Activated T-cell treated with anti-CD3 and anti-CD28 coated beads for 48 hours (primary cell): Measurements from ENCODE around the gene PRKCB.

ENCODE experiments used
- DNase-seq: peaks from one replicate; pipeline ENCODE4 v3.0.0-alpha.2; 2020; ENCODE audit warnings: low read depth

The PRKCB gene

DNA sequence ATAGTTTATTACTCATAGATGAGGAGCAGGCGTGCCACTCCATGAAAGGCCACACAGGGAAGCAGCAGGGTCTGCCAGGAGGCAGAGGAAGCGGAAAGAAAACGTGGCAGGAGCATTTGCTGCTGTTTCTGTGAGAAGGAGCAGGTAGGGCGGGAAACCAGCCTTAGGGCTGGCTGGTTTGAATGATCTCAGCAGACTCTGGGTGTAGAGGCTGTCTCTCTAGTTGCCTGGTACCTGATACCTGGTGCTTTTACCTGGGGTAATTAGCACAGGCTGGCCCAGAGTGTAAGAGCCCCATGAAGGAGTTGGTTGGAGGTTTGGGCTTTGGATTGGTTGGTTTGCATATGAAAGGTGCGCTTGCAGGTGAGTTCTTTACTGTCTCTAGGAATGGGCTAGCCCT, 215.3 kb downstream of the PRKCB start:
- DNase-seq: no peak

GRCh38 chr16:24052329-24053098, 216.7 kb downstream of the PRKCB start:
- DNase-seq: no peak

DNA sequence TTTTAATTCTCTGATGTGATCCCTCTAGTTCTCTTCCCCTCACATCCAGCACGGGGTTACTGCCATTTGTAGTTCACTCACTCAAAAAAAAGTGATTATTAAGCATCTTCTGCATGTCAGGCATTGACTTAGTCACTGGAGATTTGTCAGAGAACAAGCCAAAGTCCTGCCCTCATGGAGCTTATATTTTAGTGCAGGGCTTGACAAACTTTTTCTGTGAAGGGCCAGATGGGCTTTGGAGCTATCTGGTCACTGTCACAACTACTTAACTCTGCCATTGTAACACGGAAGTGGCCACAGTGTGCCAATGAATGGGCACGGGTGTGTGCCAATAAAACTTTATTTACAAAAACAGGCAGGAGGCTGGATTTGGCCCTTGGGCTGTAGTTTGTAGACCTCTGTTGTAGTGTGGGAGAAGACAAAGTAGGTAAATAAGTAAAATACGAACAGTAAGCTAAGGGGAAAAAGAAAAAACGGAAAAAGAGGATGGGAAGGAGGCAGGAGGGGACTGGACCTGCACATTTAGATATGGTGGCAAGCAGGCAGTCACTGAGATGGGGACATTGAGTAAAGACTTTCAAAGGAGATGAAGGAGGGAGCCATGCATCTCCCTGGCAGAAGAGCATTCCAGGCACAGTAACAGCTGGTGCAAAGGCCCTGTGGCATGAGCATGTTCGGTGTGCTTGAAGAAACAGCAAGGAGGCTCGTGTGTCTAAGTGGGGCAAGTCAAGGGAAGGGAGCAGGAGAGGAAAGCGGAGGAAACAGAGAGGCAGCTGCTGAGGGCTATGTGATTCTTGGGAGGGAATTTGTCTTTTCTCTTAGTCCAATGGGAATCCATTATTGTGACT, 217.5 kb downstream of the PRKCB start:
- no peak for DNase-seq

- DNase-seq: no peak
These were observed 219.1 kb downstream of the PRKCB start for GRCh38 chr16:24054741-24055491.

GRCh38 chr16:24062270-24062817, 226.6 kb downstream of the PRKCB start:
- DNase-seq: no peak

- DNase-seq: no peak
These were observed 233.3 kb downstream of the PRKCB start for GRCh38 chr16:24069036-24069590.

- DNase-seq: peak; percentile 21
These were observed 235.1 kb downstream of the PRKCB start for GRCh38 chr16:24070851-24071250.

GRCh38 chr16:24071666-24072360, 236.0 kb downstream of the PRKCB start:
- no peak for DNase-seq

DNA sequence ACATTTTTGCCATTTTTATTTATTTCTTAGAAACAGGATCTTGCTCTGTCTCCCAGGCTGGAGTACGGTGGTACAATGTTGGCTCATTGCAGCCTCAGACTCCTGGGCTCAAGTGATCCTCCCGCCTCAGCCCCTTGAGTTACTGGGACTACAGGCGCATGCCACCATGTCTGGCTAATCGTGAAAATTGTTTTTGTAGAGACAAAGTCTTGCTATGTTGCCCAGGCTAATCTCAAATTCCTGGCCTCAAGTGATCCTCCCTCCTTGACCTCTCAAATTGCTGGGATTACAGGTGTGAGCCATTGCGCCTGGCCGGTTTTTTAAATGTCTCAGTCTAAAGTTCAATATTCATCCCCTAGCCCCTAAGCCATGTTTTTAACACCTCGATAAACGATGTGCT, 237.5 kb downstream of the PRKCB start:
- no peak for DNase-seq

DNA sequence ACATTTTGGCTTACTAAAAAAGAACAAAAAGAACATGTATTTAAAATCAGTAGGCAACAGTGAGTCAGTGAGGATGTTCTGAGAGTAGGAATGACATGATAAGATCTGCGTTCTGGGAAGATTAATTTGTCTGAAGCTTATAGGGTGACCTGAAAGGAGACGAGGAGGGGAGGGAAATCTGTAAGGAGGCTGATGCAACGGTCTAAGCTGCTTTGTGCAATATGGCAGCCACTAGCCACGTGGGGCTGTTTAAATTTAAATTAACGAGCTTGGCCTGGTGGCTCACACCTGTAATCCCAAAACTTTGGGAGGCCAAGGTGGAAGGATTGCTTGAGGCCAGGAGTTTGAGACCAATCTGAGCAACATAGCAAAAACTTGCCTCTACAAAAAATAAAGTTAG, 238.8 kb downstream of the PRKCB start:
- no peak for DNase-seq

DNA sequence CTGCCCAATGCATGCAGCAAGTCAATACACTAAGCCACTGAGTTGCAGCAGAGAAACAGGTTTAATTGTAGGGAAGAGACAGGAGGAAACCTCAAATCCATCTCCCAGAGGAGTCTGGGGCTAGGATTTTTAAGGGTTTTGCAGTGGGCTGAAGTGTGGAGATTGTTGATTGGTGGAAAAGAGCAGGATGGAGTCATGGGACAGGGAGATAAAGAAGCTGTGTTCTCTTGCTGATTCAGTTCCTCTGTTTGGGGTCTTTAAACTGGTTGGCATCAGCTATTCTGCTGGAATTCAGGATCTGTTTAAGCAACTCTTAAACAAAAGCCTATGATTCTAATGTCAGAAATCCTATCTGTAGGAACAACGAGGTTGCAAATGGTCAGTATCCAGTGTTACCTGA, 239.5 kb downstream of the PRKCB start:
- DNase-seq: no peak

DNA sequence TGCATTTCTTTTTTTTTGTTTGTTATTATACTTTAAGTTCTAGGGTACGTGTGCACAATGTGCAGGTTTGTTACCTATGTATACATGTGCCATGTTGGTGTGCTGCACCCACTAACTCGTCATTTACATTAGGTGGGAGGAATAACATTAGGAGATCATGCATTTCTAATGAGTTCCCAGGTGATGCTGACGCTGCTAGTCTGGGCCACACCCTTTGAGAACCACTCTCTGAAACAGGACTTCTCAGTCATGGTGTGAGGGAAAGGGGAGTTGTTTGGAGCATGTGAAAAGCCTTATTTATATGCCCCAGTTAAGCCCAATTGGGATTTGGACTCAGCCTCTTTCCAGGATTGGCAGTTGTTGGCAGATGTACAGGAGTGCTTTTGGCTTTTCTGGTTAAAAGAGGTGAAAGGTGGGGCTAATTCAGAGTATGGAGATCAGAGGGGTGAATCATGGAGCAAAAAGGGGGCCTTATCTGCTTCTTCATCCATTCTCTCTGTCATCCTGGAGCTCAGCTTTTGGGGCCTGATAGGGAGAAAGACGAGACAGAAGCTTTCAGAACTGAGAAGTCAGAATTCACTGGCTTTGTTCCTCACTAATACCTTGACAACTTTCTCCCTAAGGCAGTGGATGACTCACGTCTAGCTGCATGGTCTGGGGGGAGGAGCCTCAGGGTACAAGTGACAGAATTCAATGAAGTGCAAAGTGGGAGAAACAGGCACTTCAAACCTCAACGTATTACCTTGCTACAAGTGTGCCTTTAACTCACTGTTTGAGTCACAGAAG, 240.3 kb downstream of the PRKCB start:
- peak; percentile 20 for DNase-seq

DNA sequence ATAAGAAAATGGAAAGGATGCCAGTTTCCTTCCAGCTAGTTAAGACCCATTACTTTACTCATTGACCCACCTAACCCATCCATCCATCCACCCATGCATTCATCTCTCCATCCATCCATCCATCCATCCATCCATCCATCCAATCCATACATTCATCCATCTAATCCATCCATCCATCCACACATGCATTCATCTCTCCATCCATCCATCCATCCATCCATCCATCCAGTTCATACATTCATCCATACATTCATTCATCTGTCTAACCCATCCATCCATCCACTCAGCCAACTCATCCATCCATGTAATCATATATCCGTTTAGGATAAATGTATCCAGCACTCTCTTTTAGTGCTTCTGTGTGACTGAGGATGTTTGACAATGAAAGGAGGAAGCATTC, 241.5 kb downstream of the PRKCB start:
- no peak for DNase-seq

- DNase-seq: no peak
These were observed 242.2 kb downstream of the PRKCB start for GRCh38 chr16:24077966-24078365.

DNA sequence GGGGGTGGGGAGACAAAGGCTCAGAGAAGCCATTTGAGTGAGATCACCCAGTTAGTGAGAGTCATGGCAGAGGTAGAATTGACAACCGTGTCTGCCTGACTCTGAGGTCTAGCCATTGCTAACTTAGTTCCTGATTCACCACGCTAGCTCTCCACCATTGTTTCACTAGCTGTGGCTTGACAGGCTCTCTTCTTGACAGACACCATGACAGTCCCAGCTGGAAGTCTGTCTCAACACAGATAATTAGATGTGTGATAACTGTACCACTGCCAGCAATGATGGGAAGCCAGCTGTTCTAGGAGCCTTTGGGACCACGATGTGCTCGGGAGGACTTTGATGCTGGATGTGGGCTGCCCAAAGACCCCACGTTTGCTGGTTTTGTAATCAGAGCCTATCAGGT, 249.9 kb downstream of the PRKCB start:
- no peak for DNase-seq

DNA sequence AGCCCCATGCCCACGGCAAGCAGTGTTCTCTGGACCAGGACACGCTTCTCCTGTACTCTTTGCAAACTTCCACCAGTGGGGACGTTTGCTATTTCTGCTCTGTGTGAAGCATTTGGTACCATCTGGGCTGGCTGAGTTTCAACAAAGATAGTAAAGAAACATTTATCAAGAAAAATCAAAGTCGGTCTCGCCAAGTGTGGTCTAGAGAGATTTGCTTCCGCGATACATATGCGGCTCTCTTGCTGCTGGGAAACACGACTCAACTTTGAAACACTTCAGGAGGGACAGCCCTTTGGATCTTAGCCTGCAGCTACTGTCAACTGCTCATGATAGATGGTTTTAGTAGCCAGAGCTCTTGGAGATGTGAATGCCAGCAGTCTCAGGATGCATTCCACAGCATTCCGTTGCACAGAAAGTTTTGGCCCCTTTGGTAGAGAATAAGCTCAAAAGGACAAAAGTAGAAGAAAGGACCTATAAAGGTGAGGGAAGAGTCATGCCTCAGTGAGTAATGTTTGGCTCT, 252.2 kb downstream of the PRKCB start:
- no peak for DNase-seq

DNA sequence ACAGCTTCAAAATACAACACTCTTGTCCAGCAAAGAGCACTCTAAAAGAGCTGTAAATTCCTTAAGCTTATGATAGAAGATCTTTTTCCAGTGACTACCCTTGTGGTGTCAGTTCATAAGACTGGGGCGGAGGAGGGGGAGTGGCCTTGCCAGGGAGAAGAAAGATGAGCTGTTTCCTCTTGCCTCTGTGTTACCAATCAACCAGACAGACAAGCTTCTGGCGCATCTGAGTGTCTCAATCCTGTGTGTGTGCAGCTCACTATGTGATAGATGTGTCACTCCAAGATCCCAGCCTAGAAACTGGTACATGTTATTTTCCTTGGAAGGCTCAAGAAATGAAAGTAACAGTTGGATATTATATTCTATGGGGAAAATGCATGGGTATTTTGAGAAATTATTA, 253.0 kb downstream of the PRKCB start:
- DNase-seq: no peak

DNA sequence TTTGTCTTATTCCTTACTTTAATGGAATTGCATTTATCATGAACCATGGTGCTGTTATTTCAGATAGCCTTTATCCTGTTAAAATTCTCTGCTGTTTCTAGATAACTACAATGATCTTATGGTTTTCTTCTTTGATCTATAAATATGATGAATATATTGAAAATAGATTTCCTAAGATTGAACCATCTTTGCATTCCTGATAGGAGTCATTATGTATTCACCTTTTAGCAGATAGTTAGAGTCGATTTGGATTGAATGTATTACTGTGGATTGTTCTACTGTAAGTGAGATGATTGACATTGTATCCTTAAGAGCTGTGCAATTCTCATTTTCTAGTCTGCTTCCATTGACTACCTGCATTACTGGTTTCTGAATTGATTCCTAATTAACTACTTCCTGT, 255.3 kb downstream of the PRKCB start:
- DNase-seq: no peak

DNA sequence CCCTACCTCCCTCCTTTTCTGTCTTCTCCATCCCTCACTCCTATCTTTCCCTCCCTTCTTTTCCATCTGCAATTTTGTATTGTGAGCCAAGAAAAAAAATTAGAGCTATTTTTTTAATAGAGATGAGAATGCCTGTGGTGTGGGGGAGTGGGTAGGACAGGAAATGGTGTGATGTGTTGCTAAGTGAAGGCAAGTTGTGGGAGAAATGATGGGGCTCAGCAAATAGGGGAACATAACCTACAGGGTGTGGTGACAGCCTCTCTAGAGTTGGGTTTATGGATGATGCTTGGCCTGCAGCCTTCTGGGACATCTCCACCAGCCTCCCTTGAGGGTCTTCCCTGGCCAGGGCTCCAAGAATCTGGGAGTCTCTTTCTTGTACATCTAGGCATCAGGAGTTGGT, 257.3 kb downstream of the PRKCB start:
- no peak for DNase-seq

DNA sequence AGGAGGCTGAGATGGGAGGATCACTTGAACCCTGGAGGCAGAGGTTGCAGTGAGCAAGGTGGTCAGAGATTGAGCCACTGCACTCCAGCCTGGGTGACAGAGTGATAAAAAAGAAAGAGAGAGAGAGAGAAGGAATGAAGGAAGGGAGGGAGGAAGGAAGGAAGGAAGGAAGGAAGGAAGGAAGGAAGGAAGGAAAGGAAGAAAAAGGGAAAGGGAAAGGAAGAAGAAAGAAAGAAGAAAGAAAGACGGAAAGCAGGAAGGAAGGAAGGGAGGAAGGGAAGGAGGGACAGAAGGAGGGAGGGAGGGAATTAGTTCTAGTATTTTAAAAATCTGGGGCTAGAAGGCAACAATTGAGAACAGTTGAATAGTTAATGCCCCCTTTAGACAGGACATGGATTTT, 258.9 kb downstream of the PRKCB start:
- no peak for DNase-seq
